ENCODE results near the gene C6orf47.

- TF ChIP-seq POLR2AphosphoS5 (IDR thresholded peaks at IDR 0.05; ENCODE audit: low read depth, low read length) (peak; percentile 94), TAF1 (IDR thresholded peaks at IDR 0.05; ENCODE audit: borderline replicate concordance, low read depth, low read length) (peak; percentile 54; the same call in 1 of the 2 replicates), POLR2A (IDR thresholded peaks at IDR 0.05; ENCODE audit: low read depth, low read length) (peak; percentile 83)
Observed at GRCh38 chr6:31619805-31620585, 40.6 kb downstream of the C6orf47 start.

Measured in GM12892 (cell line).